Common myeloid progenitor, CD34-positive (primary cell): ENCODE results near the gene LRRC32.

Source experiments
- CTCF ChIA-PET: fragments of 350-600 bp; sonication (Branson Sonifier 250); formaldehyde crosslinking; loops from one replicate; lab custom pipeline; 2021; ENCODE audit warnings: antibody characterized with exemption; lab: Charles Lee
- POLR2A ChIA-PET: fragments of 350-600 bp; sonication (Branson Sonifier 250); formaldehyde crosslinking; loops from one replicate; lab custom pipeline; 2021; ENCODE audit warnings: antibody characterized with exemption; lab: Charles Lee
- DNase-seq, 3 donors: peaks; one replicate each; pipeline versions ENCODE4 v3.0.0 to v3.0.0-alpha.2; 2013
- H3K27ac ChIP-seq, 2 experiments: 1 replicate in 1 of 2; 2 replicates in 1 of 2; pipeline ENCODE4 v1.7.0; 2013; ENCODE audit warnings: inconsistent platforms in 2 of 2, low read length in 2 of 2, mild to moderate bottlenecking in 2 of 2, low read depth in 1 of 2, moderate library complexity in 1 of 2; ENCODE audit not compliant: severe bottlenecking in 2 of 2, insufficient read depth in 1 of 2, poor library complexity in 1 of 2
- H3K27me3 ChIP-seq, 5 experiments: replicated peaks in 2 of 5; 1 replicate in 3 of 5; 2 replicates in 2 of 5; pipeline versions ENCODE4 v1.6.1 to v1.7.0; 2013; ENCODE audit warnings: low read length in 4 of 5, mild to moderate bottlenecking in 2 of 5, moderate library complexity in 2 of 5, inconsistent platforms in 1 of 5; ENCODE audit not compliant: insufficient read depth in 5 of 5, control insufficient read depth in 4 of 5
- H3K36me3 ChIP-seq, 4 experiments: 1 replicate in 2 of 4; 2 replicates in 2 of 4; pipeline versions ENCODE4 v1.6.1 to v1.7.0; 2013; ENCODE audit warnings: low read length in 3 of 4, control low read depth in 1 of 4, mild to moderate bottlenecking in 1 of 4; ENCODE audit not compliant: control insufficient read depth in 4 of 4, insufficient read depth in 4 of 4
- H3K4me1 ChIP-seq, 4 experiments: 1 replicate in 3 of 4; 2 replicates in 1 of 4; pipeline versions ENCODE4 v1.6.1 to v1.7.1; 2013; ENCODE audit warnings: low read length in 3 of 4, mild to moderate bottlenecking in 3 of 4, control low read depth in 1 of 4, inconsistent platforms in 1 of 4, moderate library complexity in 1 of 4; ENCODE audit not compliant: control insufficient read depth in 4 of 4, insufficient read depth in 4 of 4; ENCODE audit errors: control extremely low read depth in 1 of 4
- H3K4me3 ChIP-seq, 7 experiments: 1 replicate in 4 of 7; 2 replicates in 3 of 7; pipeline versions ENCODE4 v1.5.1 to v1.7.0; 2013; ENCODE audit warnings: mild to moderate bottlenecking in 7 of 7, low read length in 6 of 7, moderate library complexity in 6 of 7, inconsistent platforms in 2 of 7, low read depth in 2 of 7, control low read depth in 1 of 7; ENCODE audit not compliant: insufficient read depth in 4 of 7, control insufficient read depth in 1 of 7; ENCODE audit errors: extremely low read depth in 1 of 7
- H3K9me3 ChIP-seq, 5 experiments: 1 replicate in 4 of 5; 2 replicates in 1 of 5; pipeline versions ENCODE4 v1.6.1 to v1.7.1; 2013; ENCODE audit warnings: low read length in 4 of 5, mild to moderate bottlenecking in 2 of 5, inconsistent platforms in 1 of 5, low read depth in 1 of 5, moderate library complexity in 1 of 5; ENCODE audit not compliant: control insufficient read depth in 4 of 5, insufficient read depth in 2 of 5; ENCODE audit errors: control extremely low read depth in 1 of 5
- WGBS: methylation state at CpG from one replicate; pipeline ENCODE4 v1.1.5; 2013; ENCODE audit not compliant: insufficient coverage; 5-methylcytosine and 5-hydroxymethylcytosine counted together

LRRC32 gene

DNA sequence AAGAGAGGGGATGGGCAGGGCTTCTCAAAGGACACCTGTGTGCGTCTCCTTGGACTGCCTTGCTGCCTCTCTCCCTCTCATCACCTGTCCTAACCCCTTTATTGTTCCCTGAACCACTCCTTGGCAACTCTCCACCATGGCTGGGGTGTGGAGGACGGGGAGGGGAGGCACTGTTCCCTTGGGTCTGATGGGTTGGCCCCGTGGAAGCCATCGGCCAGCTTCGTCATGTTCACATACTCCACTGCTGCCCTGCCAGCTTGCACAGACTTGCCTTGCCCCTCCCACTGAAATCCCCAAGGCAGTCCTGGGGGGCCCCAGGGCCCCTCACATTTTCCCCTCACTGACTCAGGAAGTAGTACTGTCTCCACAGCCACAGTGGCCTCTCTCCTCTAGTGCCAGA is 36.1 kb upstream of the LRRC32 start:
- no peak overlapping the region for H3K4me3 ChIP-seq
- DNase-seq: no peak
- no peaks in the 10 kb centered on the region for H3K36me3 ChIP-seq
- no peak overlapping the region for H3K27ac ChIP-seq
- H3K27me3 ChIP-seq: no peaks in the 10 kb centered on the region
- ChIA-PET POLR2A (interaction anchor here (0.6 kb wide), 1 partner anchor 152 kb away, joined by 3 read pairs; no protein-coding TSS in a partner anchor), CTCF (interaction anchor here (1.1 to 1.6 kb wide), 5 partner anchors 9 to 119 kb away, joined by 3 to 5 read pairs (median 4); no protein-coding TSS in a partner anchor)
- H3K4me1 ChIP-seq: peaks cover 0 to 5% (median 1%) of the 10 kb centered on the region in 4 experiments
- 100% methylated on average over 2 of the region's 5 CpGs for WGBS
- H3K9me3 ChIP-seq: peaks cover 0 to 5% (median 0%) of the 10 kb centered on the region in 5 experiments

DNA sequence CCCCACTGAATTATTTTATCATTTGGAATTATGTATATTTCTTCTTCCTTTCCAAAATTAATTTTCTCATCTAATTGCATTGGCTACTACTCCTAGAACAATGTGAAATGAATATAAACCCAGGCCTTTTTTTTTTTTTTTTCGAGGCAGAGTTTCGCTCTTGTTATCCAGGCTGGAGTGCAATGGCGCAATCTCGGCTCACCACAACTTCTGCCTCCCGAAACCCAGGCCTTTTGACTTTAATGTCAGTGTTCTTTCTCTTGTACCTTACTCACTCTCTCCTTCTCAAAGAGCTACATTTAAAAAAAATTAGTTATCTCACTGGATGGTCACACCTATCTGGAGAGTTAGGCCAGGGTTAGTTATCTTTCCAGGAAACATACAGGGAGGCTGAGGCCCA is 35.3 kb upstream of the LRRC32 start:
- peaks cover 0 to 12% (median 7%) of the 10 kb centered on the region in 4 experiments for H3K4me1 ChIP-seq
- POLR2A ChIA-PET: interaction anchor here (0.6 kb wide), 1 partner anchor 151 kb away, joined by 3 read pairs; no protein-coding TSS in a partner anchor

DNA sequence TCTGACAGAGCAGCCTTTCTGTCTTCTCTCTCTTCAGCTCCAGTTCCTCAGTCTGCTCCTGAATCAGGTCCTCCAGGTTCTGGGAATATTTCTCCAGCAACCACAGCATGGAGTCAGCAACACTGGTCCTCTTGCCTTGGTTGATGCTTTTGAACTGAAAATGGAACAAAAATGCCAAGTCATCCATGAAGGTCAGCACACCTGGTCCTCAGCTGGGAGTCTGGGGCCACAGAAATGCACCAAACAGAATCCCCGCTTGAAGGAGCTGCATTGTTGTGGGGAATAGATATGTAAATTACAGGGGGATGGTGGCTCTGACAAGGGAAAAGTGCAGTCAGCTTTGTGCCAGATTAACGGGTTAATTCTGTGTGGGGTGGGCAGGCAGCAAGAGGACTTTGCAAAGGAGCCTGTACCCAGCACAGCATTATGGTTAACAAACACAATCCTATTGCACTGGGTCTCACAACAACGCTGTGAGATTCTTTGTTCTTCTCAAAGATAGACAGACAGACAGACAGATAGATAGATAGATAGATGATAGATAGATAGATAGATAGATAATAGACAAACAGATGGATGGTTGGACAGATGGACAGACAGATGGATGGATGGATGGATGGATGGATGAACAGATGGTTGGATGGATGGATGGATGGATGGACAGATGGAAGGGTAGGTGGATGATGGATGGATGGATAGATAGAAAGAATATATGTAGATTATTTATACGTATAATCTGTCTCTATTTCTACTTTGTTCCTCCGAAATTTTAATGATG is 33.8 kb upstream of the LRRC32 start:
- no peak overlapping the region for H3K4me3 ChIP-seq
- H3K9me3 ChIP-seq: peaks cover 0 to 5% (median 0%) of the 10 kb centered on the region in 5 experiments
- ChIA-PET POLR2A (no interaction called here), CTCF (interaction anchor here (1.0 to 1.5 kb wide), 2 partner anchors 13 to 103 kb away, joined by 4 read pairs; no protein-coding TSS in a partner anchor)
- WGBS: 60% methylated on average over 2 of the region's 5 CpGs
- no peaks in the 10 kb centered on the region for H3K36me3 ChIP-seq
- peaks cover 0 to 26% (median 22%) of the 10 kb centered on the region in 4 experiments for H3K4me1 ChIP-seq
- no peak overlapping the region for H3K27ac ChIP-seq
- no peak for DNase-seq
- H3K27me3 ChIP-seq: no peaks in the 10 kb centered on the region

More for the DNA sequence above, 35.3 kb upstream of the LRRC32 start:
- no peak overlapping the region for H3K4me3 ChIP-seq
- H3K9me3 ChIP-seq: peaks cover 0 to 5% (median 0%) of the 10 kb centered on the region in 5 experiments
- WGBS: 80% methylated on average over 1 of the region's 5 CpGs
- CTCF ChIA-PET: interaction anchor here (1.1 to 1.6 kb wide), 6 partner anchors 10 to 118 kb away, joined by 3 to 5 read pairs (median 4); no protein-coding TSS in a partner anchor
- no peak overlapping the region for H3K27ac ChIP-seq
- DNase-seq: no peak
- H3K36me3 ChIP-seq: no peaks in the 10 kb centered on the region
- no peaks in the 10 kb centered on the region for H3K27me3 ChIP-seq

DNA sequence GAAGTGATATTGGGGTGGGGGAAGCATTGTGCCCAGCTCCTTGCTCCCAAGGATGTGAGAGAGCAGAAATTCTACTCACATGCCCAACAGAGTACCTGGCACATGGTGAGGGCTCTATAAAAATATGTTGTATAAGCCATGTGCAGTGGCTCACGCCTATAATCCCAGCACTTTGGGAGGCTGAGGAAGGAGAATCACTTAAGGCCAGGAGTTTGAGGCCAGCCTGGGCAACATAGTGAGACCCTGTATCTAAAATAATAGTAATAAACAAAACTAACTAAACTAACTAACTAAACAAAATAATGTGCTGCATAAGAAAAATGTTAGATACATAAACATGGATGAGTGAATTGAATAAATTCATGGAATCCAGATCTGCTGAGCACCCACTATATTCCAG is 33.2 kb upstream of the LRRC32 start:
- CTCF ChIA-PET: interaction anchor here (1.0 to 2.7 kb wide), 3 partner anchors 14 to 18 kb away, joined by 4 to 11 read pairs (median 5); no protein-coding TSS in a partner anchor
- Histone ChIP-seq H3K36me3 (no peaks in the 10 kb centered on the region), H3K4me1 (peaks cover 0 to 33% (median 25%) of the 10 kb centered on the region in 4 experiments), H3K27me3 (no peaks in the 10 kb centered on the region), H3K27ac (no peak overlapping the region), H3K9me3 (peaks cover 0 to 5% (median 0%) of the 10 kb centered on the region in 5 experiments), H3K4me3 (no peak overlapping the region)
- WGBS: no CpG with 5 or more reads among the region's 1 CpG
- POLR2A ChIA-PET: no interaction called here
- no peak for DNase-seq

DNA sequence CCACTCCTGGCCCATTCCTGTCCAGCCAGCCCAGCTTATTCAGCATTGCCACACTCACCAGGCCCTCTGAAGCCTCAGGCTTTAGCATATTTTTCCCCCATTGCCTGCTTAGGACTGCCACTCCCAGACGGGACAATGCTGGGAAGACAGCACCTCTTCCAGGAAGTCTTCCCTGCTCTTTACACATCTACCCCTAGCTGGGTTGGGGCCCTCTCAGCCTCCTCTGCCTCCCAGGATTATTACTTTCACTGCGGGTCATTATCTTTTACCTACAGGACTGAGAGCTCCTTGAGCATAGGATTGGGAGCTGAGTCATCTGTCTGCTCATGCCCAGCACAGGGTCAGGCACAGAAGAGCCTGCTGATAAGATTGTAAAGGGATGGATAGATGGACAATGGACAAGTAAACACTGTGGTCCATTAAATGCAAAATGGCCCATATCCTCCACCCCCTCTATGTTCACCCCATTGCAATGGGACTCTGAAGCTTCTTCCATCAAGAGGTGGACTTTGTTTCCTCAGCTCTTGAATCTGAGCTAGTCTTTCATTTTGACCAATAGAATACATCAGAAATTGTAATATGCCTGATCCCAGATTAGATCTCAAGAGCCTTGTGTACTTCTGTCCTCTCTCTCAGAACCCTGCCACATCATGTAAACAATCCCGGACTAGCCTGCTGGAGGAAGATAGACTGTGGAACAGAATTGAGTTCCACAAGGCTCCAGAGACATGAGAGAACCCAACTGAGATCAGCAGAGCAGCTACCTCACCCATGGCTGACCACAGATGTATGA is 32.0 kb upstream of the LRRC32 start:
- POLR2A ChIA-PET: no interaction called here
- 100% methylated on average over 1 of the region's 3 CpGs for WGBS
- peak overlapping the region in 1 of 2 experiments; percentile 59 for H3K27ac ChIP-seq
- peaks cover 0 to 42% (median 29%) of the 10 kb centered on the region in 4 experiments for H3K4me1 ChIP-seq
- DNase-seq: no peak
- CTCF ChIA-PET: interaction anchor here (1.4 to 2.7 kb wide), 2 partner anchors 16 to 19 kb away, joined by 5 to 11 read pairs; no protein-coding TSS in a partner anchor
- no peaks in the 10 kb centered on the region for H3K36me3 ChIP-seq
- H3K27me3 ChIP-seq: no peaks in the 10 kb centered on the region
- peaks cover 0 to 5% (median 0%) of the 10 kb centered on the region in 5 experiments for H3K9me3 ChIP-seq
- no peak overlapping the region for H3K4me3 ChIP-seq

DNA sequence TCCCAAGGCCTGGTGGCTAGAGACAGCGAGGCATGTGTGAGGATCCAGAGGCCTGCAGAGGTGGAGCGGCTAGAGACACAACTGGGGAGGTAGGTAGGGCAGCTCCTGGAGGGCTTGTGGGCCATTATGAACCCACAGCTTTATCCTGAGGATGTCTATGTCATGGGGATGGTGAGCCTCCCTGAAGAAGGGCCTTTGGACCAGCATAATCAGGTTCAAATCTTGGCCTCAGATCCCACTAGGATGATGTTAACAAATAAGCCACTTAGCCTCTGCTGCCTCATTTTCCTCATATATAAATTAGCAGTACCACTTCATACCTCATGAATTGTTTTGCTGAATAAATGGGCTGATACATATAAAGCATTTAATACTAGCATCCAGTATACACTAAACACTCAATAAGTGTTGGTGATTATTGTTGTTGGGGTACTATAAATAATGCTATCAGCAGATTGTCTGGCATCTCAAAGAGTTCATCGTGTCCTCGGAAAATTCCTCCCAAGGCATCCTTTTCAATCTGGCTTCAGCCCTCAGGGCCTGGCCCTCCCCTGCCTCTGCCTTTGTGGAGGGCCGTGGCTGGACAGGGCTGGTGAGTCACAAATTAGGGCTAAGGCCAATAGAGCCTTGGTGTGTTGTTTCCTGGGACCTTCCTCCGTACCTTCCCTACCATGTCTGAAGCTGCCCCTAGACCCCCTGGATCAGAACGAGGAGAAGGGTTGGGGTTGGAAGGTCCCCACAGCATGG is 30.9 kb upstream of the LRRC32 start:
- Histone ChIP-seq H3K36me3 (no peaks in the 10 kb centered on the region), H3K27ac (peak overlapping the region in 1 of 2 experiments; percentile 79), H3K9me3 (peaks cover 0 to 5% (median 0%) of the 10 kb centered on the region in 5 experiments), H3K27me3 (no peaks in the 10 kb centered on the region), H3K4me3 (peak overlapping the region in 1 of 7 experiments; percentile 9), H3K4me1 (peaks cover 0 to 42% (median 29%) of the 10 kb centered on the region in 4 experiments)
- POLR2A ChIA-PET: no interaction called here
- DNase-seq: no peak
- CTCF ChIA-PET: interaction anchor here (1.5 to 2.7 kb wide), 2 partner anchors 20 to 92 kb away, joined by 4 to 11 read pairs; no protein-coding TSS in a partner anchor
- WGBS: 95% methylated on average over 3 of the region's 7 CpGs
